ENCODE measurements around the gene NTSR2.

DNA sequence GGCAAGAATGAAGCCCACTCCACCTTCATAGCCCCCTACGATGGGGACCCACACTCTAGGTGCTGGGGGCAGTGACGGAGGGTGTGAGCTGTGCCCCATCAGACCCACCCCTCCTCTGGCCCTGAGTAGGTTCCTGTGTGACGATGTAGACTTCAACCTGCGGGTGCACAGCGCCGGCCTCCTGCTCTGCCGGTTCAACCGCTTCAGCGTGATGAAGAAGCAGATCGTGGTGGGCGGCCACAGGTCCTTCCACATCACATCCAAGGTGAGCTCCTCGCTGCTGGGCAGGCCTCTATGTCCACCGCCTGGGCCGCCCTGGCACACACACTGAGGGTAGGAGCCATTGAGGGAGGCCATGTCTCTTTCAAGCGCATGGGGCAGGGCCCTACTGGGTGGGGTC, 34.9 kb downstream of the NTSR2 start:
- TF ChIP-seq, protein P1, sequence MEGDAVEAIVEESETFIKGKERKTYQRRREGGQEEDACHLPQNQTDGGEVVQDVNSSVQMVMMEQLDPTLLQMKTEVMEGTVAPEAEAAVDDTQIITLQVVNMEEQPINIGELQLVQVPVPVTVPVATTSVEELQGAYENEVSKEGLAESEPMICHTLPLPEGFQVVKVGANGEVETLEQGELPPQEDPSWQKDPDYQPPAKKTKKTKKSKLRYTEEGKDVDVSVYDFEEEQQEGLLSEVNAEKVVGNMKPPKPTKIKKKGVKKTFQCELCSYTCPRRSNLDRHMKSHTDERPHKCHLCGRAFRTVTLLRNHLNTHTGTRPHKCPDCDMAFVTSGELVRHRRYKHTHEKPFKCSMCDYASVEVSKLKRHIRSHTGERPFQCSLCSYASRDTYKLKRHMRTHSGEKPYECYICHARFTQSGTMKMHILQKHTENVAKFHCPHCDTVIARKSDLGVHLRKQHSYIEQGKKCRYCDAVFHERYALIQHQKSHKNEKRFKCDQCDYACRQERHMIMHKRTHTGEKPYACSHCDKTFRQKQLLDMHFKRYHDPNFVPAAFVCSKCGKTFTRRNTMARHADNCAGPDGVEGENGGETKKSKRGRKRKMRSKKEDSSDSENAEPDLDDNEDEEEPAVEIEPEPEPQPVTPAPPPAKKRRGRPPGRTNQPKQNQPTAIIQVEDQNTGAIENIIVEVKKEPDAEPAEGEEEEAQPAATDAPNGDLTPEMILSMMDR (conservative IDR thresholded peaks at IDR 0.05; ENCODE audit: low read depth, low read length), result no peak
- TF ChIP-seq EZH2 (IDR thresholded peaks at IDR 0.05; ENCODE audit: low read length, unreplicated experiment) (no peak), EZH2phosphoT487 (IDR thresholded peaks at IDR 0.05; ENCODE audit: borderline replicate concordance, low read length) (no peak)

All from PC-3 (cell line).